Keratinocyte (primary cell): ENCODE measurements around the gene CACNA1S. TPM values are rescaled to one million over a fixed set of nuclear protein-coding genes. Genes with fewer than 3 reads are reported as not detected.

ENCODE experiments used
- DNase-seq: peaks from one replicate; pipeline ENCODE4 v3.0.0-alpha.2; 2011; ENCODE audit warnings: low read depth, missing footprints, low spot score
- FAIRE-seq: peaks from 2 replicates; lab custom pipeline; 2011; peaks lifted over from hg19 to GRCh38; lab: Jason Lieb, UNC
- H2AFZ ChIP-seq: 2 replicates; pipeline ENCODE4 v1.6.0; 2012; ENCODE audit warnings: low read length, control low read depth, inconsistent platforms; ENCODE audit not compliant: control insufficient read depth
- H3K27ac ChIP-seq: 2 replicates; pipeline ENCODE4 v1.5.1; 2011; ENCODE audit warnings: low read length; ENCODE audit not compliant: control insufficient read depth, insufficient read depth
- H3K27me3 ChIP-seq: 3 replicates; pipeline ENCODE4 v1.6.0; 2011; ENCODE audit warnings: low read length; ENCODE audit not compliant: control insufficient read depth, insufficient read depth; ENCODE audit errors: extremely low read depth
- H3K36me3 ChIP-seq, 2 experiments: 2 replicates in 1 of 2; 3 replicates in 1 of 2; pipeline ENCODE4 v1.5.1; 2011; ENCODE audit warnings: low read length in 2 of 2, mild to moderate bottlenecking in 1 of 2; ENCODE audit not compliant: control insufficient read depth in 2 of 2, insufficient read depth in 2 of 2; ENCODE audit errors: extremely low read depth in 1 of 2
- H3K4me1 ChIP-seq: 3 replicates; pipeline ENCODE4 v1.5.1; 2011; ENCODE audit warnings: low read length; ENCODE audit not compliant: control insufficient read depth, insufficient read depth; ENCODE audit errors: extremely low read depth
- H3K4me2 ChIP-seq: 3 replicates; pipeline ENCODE4 v1.6.0; 2011; ENCODE audit warnings: low read depth, low read length; ENCODE audit not compliant: control insufficient read depth, insufficient read depth; ENCODE audit errors: extremely low read depth
- H3K4me3 ChIP-seq, 3 experiments: fragments of 200-600 bp in 1 of 3; sonication (generic) in 1 of 3; 2 replicates in 2 of 3; 3 replicates in 1 of 3; pipeline ENCODE4 v1.5.1; 2011 to 2016; ENCODE audit warnings: low read length in 3 of 3, mild to moderate bottlenecking in 3 of 3, control low read depth in 2 of 3, inconsistent platforms in 1 of 3, low read depth in 1 of 3, mixed read lengths in 1 of 3, mixed run types in 1 of 3, moderate library complexity in 1 of 3; ENCODE audit not compliant: control insufficient read depth in 2 of 3, insufficient read depth in 2 of 3; ENCODE audit errors: extremely low read depth in 1 of 3
- H3K79me2 ChIP-seq: 2 replicates; pipeline ENCODE4 v1.6.0; 2012; ENCODE audit warnings: low read length; ENCODE audit not compliant: control insufficient read depth, insufficient read depth
- H3K9ac ChIP-seq: 3 replicates; pipeline ENCODE4 v1.6.0; 2011; ENCODE audit warnings: low read length; ENCODE audit not compliant: control insufficient read depth, insufficient read depth; ENCODE audit errors: extremely low read depth
- H3K9me1 ChIP-seq: 3 replicates; pipeline ENCODE4 v1.6.0; 2011; ENCODE audit warnings: low read length; ENCODE audit not compliant: control insufficient read depth, insufficient read depth; ENCODE audit errors: extremely low read depth
- H3K9me3 ChIP-seq: 2 replicates; pipeline ENCODE4 v1.5.1; 2012; ENCODE audit warnings: low read depth, low read length; ENCODE audit not compliant: control insufficient read depth
- H4K20me1 ChIP-seq: 3 replicates; pipeline ENCODE4 v1.6.0; 2011; ENCODE audit warnings: low read length; ENCODE audit not compliant: control insufficient read depth, insufficient read depth; ENCODE audit errors: extremely low read depth
- CTCF ChIP-seq, 3 experiments: IDR thresholded peaks in 1 of 3; conservative IDR thresholded peaks in 1 of 3; optimal IDR thresholded peaks in 1 of 3; 2 replicates in 2 of 3; 3 replicates in 1 of 3; pipeline versions ENCODE3 to v1.5.1; 2011; ENCODE audit warnings: low read length in 3 of 3, mild to moderate bottlenecking in 3 of 3, moderate library complexity in 2 of 3, control low read depth in 1 of 3, inconsistent platforms in 1 of 3; ENCODE audit not compliant: insufficient read depth in 2 of 3; ENCODE audit errors: extremely low read depth in 1 of 3
- EZH2 ChIP-seq: IDR thresholded peaks from one replicate; pipeline ENCODE4 v1.6.1; 2012; ENCODE audit warnings: inconsistent platforms, mild to moderate bottlenecking, low read length, moderate library complexity
- dilution Hi-C: fragments of 300-500 bp; cut with MboI; formaldehyde crosslinking; loops from one replicate; pipeline ENCODE4 v1.7.0; 2020; ENCODE audit warnings: low sequenced_read_pairs; ENCODE audit not compliant: extremely low pct_ligation_motif_present
- polyA plus RNA-seq, 5 experiments: library from polyadenylated mRNA; depleted of rRNA in 3 of 5; stranded (reverse) in 3 of 5; stranded (forward) in 1 of 5; unstranded in 1 of 5; fragments of >200 nt; gene quantifications; 1 replicate in 1 of 5; 2 replicates in 3 of 5; 3 replicates in 1 of 5; pipeline versions ENCODE4 v1.2.1 to v1.2.3, GENCODE V29; 2011 to 2012; ENCODE audit warnings: missing spikeins in 2 of 5, low read depth in 1 of 5, low replicate concordance in 1 of 5

Gene CACNA1S
- polyA plus RNA-seq, 1 donor (not counting 4 experiments of a cell fraction or from before 2014, with no cell fraction given): not detected

GRCh38 chr1:201004154-201004553, 108.1 kb downstream of the CACNA1S start:
- Histone ChIP-seq H3K79me2 (no peaks in the 10 kb centered on the region), H2AFZ (no peak overlapping the region), H3K9me3 (no peaks in the 10 kb centered on the region), H3K27ac (no peak overlapping the region), H3K4me1 (no peaks in the 10 kb centered on the region), H3K9me1 (no peaks in the 10 kb centered on the region), H3K9ac (no peak overlapping the region), H4K20me1 (no peaks in the 10 kb centered on the region), H3K36me3 (no peaks in the 10 kb centered on the region), H3K4me3 (no peak overlapping the region), H3K27me3 (peaks cover 6% of the 10 kb centered on the region), H3K4me2 (no peak overlapping the region)
- FAIRE-seq (no peak), DNase-seq (no peak)
- dilution Hi-C loops: no loop called here
- TF ChIP-seq CTCF (optimal IDR thresholded peaks at IDR 0.05 in 1 of 3, IDR thresholded peaks at IDR 0.05 in 1 of 3, conservative IDR thresholded peaks at IDR 0.05 in 1 of 3; ENCODE audit: extremely low read depth in 1 of 3, insufficient read depth in 2 of 3, low read length in 3 of 3): no peak
- TF ChIP-seq EZH2: no peak

GRCh38 chr1:201002510-201002909, 109.7 kb downstream of the CACNA1S start:
- FAIRE-seq (no peak), DNase-seq (no peak)
- Histone ChIP-seq H3K9me1 (no peaks in the 10 kb centered on the region), H3K27ac (no peak overlapping the region), H3K79me2 (no peaks in the 10 kb centered on the region), H3K4me1 (no peaks in the 10 kb centered on the region), H3K4me3 (no peak overlapping the region), H3K9ac (no peak overlapping the region), H3K4me2 (no peak overlapping the region), H4K20me1 (no peaks in the 10 kb centered on the region), H3K27me3 (peaks cover 6% of the 10 kb centered on the region), H3K36me3 (no peaks in the 10 kb centered on the region), H3K9me3 (no peaks in the 10 kb centered on the region), H2AFZ (no peak overlapping the region)
- TF ChIP-seq EZH2 (no peak), CTCF (optimal IDR thresholded peaks at IDR 0.05 in 1 of 3, IDR thresholded peaks at IDR 0.05 in 1 of 3, conservative IDR thresholded peaks at IDR 0.05 in 1 of 3; ENCODE audit: extremely low read depth in 1 of 3, insufficient read depth in 2 of 3, low read length in 3 of 3) (no peak)
- dilution Hi-C loops: no loop called here
